NCI-H2081 treated with DMSO at 0.1 percent for 48 hours (cell line): ENCODE results near the gene C6orf62.
"Not testable (repeated sequence)": the region's sequence is repeated elsewhere in the genome, so short reads cannot be mapped to it uniquely, and the experiment has no call there.

Experiments used
- DNase-seq: peaks from one replicate; lab custom pipeline; 2025; lab: John Stamatoyannopoulos, UW

The C6orf62 gene

DNA sequence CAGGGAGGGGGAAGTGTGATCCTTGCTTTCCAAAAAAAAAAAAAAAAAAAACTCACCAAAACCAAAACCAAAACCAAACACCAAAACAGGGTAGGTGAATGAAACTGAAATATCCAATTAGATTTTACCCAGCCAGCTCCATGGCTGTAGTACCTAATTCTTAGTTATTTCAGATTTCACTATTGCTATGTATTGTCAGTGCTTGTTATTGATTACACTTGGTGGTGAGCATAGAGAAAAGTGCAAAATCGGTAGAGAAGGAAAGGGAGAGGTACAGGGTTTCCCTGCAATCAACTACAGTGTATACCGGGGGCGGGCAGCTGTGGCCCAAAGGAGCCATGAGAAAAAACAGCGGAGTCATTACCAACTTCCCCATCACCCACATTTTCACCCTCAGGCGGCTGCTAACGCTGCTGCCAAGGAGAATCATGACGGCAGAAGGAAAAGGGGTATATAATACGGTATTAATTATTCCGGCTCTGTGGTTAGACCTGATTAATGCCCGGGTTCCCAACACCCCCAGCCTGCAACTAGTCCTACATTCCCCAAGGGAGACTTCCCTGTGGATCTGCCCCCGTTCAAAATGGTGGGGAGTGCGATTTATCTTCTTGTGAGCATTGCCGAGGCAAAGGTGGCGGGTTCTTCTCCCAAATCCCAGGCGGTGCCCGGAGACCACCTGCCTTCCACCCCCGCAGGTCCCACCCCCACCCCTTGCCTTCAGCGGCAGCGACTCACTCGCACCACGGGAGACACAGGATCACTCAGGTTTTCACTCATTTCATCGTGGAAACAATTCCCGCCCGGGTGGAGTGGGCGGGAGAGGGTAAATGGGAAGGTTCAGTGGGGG, at the start of gene C6orf62:
Gene C6orf62 (minus strand): TSS at position 30 of the 847 bp plus-strand sequence. CDS start 486 bp downstream, outside the sequence.
- DNase-seq = no peak

DNA sequence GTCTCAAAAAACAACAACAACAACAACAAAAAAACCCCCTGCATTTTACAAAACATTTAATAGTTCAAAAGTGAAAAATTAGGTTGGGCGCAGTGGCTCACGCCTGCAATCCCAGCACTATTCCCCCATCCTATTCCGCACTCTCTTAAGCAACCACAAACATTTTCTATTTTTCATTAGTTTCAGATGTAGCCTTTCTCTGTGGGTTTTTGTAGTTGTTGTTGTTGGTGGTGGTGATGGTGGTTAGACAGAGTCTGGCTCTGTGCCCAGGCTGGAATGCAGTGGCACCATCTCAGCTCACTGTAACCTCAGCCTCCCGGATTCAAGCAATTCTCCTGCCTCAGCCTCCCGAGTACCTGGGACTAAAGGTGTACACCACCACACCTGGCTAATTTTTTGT, 49.4 kb upstream of the C6orf62 start:
- DNase-seq = no peak

DNA sequence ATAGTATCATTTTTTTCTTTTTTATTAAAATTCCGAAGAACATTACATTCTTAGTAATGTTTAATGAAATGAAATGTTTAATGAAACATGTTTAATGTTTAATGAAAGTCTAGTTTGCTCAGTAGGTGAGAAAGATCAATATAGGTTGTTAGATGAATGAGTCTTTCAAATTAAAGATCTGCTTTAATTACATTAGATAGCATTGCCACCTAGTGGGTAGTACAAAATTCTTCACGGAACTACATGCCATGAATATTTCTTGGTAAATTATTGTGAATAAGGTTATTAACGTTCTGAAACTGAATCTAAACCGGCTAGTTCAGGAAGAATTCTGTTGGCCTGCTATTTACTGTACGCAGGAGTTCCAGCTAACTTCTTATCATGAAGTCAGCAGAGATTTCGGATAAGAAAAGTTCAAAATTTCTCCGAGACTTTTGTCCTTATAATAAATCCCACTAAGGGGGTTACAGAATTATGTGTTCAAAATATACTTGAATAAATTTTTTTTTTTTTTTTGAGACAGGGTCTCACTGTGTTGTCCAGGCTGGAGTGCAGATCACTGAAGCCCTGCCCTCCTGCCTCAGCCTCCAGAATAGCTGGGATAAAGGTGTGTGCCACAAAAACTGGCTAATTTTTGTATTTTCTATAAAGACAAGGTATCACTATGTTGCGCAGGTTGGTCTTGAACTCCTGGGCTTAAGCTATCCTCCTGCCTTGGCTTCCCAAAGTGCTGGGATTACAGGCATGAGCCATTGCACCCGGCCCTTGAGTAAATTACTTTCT, 47.9 kb upstream of the C6orf62 start:
- no peak for DNase-seq

DNA sequence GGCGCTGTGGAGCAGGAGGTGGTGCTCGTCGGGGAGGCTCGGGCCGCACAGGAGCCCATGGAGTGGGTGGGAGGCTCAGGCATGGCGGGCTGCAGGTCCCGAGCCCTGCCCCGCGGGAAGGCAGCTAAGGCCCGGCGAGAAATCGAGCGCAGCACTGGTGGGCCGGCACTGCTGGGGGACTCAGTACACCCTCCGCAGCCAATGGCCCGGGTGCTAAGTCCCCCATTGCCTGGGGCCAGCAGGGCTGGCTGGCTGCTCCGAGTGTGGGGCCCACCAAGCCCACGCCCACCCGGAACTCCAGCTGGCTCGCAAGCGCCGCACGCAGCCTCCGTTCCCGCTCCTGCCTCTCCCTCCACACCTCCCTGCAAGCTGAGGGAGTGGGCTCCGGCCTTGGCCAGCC, 47.0 kb upstream of the C6orf62 start:
- DNase-seq = not testable (repeated sequence)

DNA sequence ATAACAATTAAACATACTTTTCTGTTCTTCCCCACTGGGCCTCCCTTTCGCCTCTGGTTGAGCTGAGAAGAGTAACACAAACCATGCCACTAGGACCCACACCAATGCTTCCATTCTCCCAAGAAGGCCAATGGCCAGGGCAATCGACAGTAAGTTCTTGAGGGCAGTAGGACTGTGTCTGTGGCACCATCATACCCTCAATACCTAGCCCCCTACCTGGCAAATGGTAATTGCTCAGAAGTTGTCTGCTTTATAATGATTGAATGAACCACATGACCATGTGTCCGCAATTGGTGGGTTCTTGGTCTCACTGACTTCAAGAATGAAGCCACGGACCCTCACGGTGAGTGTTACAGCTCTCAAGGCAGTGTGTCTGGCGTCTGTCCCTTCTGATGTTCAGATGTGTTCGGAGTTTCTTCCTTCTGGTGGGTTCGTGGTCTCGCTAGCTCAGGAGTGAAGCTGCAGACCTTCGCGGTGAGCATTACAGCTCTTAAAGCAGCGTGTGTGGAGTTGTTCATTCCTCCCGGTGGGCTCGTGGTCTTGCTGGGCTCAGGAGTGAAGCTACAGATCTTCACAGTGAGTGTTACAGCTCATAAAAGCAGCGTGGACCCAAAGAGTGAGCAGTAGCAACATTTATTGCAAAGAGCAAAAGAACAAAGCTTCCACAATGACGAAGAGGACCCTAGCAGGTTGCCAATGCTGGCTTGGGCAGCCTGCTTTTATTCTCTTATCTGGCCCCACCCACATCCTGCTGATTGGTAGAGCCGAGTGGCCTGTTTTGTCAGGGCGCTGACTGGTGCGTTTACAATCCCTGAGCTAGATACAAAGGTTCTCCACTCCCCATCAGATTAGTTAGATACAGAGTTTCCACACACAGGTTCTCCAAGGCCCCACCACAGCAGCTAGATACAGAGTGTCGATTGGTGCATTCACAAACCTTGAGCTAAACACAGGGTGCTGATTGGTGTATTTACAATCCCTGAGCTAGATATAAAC, 46.2 kb upstream of the C6orf62 start:
- DNase-seq = not testable (repeated sequence)

DNA sequence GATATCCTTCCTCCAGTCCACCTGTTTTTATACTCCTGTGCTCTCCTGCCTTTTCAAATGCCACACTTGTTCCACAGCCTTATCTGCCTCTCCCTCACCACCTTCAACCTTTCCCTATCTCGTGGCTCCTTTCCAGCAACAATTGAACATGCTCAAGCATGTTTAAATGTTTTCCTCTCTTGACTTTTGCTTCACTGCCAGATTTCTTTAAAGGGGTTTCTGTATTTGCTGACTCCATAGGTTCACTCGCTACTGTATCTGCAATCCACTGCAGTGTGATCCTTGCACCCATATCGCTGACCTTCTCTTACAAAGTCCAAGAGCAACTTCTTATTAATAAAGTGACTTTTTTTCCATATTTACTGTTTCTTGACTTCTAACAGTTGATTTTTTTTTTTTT, 44.6 kb upstream of the C6orf62 start:
- no peak for DNase-seq

DNA sequence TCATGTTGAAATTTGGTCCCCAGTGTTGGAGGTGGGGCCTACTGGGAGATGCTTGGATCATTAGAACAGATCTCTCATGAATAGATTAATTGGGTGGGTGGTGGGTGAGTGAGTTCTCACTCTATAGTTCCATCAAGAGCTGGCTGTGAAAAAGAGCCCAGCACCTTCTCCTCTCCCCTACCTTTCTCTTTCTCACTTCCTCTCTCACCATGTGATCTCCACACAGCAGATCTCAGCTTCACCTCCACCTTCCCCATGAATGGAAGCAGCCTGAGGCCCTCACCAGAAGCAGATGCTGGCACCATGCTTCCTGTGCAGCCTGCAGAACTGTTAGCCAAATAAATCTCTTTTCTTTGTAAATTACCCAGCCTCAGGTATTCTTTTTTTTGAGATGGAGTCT, 42.9 kb upstream of the C6orf62 start:
- no peak for DNase-seq

DNA sequence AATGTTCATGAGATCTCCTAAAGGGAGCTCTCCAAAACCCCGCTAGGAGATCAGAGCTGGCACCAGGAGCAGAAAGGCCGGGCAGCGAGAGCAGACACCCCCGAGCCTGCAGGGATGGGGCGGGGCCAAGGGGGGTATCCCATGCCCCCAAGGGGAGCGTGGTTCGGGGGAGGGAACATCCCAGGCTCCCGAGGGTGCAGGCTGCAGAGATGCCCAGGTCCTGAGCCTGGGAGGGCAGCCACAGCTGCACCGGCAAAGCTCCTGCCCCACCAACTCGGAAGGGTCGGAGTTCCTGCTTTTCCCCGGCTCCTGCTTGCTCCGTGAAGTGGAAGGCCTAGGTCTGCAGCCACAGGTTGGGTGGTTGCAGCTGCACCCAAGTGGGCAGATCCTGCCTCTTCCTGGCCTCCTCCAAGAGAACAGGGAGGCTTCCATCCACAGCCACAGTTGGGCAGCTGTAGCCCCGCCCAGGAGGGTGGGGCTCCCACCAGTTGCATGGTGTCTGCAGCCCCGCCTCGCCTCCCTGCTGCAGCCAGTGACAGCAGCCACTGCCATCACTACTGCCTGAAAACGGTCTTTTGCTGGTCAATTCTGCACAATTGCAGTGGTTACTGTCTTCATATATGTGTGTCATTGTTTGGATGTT, 42.4 kb upstream of the C6orf62 start:
- DNase-seq = no peak

DNA sequence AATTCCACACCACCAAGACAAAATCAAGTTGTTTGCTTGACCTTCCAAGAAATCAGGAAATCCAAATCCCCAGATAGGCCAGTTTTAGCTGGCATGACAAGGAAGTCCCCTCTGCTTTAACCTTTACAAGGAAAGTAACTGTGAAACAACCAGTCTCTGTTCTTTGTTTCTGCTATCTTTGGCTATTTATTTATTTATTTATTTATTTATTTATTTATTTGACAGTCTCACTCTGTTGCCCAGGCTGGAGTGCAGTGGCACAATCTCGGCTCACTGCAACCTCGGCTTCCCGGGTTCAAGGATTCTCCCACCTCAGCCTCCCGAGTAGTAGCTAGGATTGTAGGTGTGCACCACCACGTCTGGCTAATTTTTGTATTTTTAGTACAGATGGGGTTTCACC, 41.3 kb upstream of the C6orf62 start:
- no peak for DNase-seq

DNA sequence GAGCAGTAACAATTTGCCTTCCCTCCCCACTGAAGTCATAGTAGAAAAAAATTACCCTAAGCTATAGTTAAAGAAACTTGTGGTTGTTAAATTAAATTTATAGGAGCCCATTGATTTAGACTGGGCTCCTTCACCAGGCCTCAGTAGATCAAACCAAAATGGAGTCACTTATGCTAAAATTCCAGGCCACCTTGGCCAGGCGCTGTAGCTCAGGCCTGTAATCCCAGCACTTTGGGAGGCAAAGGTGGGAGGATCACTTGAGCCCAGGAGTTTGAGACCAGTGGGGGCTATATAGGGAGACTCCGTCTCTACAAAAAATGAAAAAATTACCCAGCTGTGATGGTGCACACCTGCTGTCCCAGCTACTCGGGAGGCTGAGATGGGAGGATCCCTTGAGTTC, 40.8 kb upstream of the C6orf62 start:
- DNase-seq = no peak

DNA sequence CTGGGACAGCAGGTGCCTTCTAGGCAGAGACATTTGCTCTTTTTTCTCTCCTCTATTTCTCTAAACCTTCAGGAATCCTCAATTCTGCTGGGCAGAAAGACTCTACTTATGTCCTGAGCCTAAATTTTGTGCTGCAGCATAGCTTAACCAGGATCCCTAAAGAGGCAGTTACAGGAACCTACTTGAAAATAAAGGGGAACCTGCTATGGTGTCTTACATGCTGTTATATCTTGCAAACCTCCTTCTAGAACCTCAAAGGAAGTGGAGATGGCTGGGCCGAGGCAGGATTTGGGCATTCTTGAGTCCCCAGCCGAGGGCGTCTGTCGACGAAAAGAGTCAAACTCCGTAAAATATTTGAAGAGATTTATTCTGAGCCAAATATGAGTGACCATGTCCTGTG, 38.7 kb upstream of the C6orf62 start:
- no peak for DNase-seq

DNA sequence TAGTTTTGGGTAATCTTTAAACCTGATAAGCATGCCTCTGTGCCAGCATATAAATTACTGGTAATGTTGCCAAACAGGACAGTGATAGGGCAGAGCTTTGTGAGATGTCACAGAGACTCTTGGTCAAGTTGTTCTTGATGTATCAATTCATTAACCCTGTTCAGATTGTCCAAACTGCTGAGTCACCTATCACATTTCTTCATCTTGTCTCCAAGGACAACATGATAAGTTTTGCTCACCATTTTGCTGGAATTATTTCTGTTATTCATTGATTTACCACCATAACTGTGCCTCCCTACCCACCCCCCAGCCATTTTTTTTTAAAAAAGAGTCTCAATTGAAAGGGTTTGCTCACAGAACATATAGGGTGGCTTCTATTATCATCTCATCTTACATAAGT, 36.3 kb upstream of the C6orf62 start:
- no peak for DNase-seq

DNA sequence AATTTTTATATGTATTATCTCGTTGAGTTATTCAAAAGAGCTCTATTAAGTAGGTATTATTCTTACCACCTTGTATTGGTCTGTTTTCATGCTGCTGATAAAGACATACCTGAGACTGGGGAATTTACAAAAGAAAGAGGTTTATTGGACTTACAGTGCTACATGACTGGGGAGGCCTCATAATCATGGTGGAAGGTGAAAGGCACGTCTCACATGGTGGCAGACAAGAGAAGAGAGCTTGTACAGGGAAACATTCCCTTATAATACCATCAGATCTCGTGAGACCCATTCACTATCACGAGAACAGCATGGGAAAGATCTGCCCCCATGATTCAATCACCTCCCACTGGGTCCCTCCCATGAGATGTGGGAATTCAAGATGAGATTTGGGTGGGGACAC, 35.4 kb upstream of the C6orf62 start:
- not testable (repeated sequence) for DNase-seq

DNA sequence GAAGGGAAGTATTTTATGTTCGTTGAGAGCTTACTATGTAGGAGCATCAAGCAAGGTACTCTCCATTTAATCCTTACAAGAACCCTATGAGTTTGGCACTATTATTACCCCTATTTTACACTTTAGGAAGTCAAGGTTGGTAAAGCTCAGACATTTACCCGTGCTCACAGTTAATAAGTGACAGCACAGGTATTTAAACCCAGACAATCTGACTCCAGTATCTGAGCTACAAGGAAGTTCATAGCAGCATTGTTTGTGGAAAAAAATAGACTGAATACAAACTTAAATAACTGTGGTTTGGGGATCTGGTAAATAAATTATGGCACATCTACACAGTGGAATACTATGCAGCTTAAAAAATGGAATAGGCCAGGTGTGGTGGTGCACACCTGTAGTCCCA, 34.6 kb upstream of the C6orf62 start:
- no peak for DNase-seq

DNA sequence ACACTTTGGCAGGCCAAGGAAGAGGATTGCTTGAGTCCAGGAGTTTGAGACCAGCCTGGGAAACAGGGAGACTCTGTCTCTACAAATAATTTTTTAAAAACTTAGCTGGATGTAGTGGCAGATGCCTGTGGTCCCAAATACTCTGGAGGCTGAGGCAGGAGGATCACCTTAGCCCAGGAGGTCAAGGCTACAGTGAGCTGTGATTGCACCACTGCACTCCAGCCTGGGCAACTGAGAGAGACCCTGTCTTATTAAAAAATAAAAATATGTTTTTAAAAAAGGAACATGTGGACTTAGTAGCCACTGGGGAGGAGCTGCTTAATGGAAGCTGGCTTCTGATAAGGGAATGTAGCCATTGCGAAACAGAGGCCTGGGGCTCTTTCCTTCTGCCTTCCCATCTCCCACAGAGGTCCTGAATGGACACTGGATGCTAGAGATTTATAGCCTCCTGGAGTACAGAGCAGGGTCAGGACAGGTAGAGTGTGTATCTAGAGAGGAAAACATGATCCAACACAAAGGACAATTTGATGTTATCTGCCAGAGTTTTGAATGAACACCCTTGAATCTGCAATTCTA, 34.1 kb upstream of the C6orf62 start:
- no peak for DNase-seq

DNA sequence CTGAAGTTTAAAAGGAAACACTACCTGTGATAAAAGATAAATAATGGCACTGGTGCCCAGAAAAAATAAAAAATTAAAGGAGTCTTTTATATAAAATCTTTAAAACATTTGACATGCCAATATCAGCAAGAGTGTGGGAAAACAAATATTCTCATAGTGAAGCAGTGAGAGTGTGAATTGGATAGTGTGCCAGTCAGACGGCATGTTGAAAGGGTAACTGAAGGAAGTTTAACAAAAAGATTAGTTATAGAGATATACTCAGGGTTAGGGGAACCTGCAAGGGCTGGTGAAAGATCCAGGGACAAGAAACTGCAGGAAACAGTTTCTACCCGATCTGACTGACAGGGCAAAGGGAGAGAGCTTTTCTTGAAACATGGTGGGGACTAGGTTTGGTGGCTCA, 33.5 kb upstream of the C6orf62 start:
- DNase-seq = no peak

DNA sequence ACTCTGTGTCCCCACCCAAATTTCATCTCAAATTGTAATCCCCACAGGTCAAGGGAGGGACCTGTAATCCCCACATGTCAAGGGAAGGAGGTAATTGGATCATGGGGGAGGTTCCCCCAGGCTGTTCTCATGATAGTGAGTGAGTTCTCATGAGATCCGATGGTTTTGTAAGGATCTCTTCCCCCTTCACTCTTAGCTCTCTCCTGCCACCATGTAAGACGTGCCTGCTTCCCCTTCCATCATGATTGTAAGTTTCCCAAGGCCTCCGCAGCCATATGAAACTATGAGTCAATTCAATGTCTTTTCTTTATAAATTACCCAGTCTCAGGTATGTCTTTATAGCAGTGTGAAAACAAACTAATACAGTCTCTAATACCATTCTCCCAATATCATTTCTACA, 31.9 kb upstream of the C6orf62 start:
- not testable (repeated sequence) for DNase-seq

DNA sequence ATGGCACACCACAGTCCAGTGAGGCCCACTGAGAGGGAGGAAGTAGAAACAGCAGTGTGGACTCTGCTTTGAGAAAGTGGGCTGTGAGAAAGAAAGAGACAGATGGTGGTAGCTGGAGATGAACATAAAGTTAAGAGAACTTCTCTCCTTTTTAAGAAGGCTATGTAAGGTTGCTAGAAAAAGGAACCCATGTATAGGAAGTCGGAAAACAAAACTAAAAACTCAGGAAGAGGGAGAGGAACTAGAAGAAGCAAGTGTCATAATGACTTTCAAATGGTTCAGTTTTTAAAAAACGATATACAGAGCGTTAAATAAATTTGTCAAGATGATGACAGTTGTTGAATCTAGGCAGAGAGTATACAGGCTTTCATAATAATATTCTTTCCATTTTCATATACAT, 30.3 kb upstream of the C6orf62 start:
- no peak for DNase-seq

DNA sequence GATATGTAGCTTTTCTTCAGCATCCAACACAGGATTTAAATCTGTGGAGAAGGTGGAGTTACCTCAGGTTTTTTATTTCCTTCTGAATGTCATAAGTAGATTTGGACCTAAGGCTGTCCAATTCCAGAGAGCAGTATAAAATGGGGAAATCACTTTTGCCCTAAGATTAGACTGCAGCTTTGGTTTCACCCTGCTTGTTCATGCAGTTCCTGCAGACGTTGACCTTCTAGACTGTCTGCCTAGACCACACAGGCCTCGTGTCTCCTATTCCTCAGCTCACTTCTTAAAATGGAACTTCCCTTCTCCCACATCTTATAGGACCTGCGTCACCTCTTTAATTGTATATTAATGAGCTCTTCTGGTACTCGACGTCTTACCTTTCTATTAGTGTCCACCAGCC, 26.0 kb upstream of the C6orf62 start:
- DNase-seq = no peak

DNA sequence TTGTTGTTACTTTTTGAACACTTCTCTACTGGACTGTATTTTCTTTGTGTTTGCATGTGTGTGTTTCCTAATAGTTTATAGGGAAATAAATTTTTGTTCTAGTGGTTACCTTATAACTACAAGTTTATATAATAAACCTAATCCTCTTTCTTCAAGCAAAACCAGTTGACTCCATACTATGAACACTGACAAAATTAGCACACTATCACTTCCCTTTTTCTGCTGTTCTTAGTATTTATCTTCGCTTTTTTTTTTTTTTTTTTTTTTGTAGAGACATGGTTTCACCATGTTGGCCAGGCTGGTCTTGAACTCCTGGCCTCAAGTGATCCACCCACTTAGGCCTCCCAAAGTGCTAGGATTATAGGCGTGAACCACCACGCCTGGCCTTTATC, 25.0 kb upstream of the C6orf62 start:
- DNase-seq = no peak

DNA sequence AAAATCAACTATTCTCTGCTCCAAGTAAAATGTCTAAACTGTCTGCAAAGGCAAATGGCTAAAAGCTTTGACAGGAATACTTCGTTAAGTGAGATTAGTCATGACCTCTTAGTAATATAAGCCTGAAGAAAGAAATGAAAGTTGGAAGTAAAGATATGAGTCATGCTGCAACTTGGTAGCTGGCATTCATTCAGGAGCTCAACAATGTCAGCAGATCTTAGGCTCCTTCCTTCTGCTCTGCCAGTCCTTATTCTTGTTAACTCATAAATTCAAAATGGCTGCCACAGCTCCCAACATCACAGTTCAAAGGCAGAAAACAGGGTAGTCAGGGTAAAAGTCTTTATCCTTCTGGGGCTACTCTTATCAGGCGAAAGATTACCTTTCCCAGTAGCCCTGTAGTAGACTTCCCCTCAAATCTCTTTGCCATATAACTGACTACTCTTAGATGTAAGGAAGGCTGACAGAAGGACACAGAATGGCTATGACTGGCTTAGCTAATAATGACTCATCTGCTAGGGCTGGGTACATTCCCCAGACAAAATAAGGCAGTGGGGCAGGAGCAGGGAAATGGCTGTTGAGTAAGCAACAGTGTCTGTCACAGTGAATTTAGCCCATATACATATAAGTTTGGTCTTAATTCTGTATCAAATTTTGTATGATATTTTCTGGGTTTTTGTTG, 24.4 kb upstream of the C6orf62 start:
- DNase-seq = no peak
